GM23338 (cell line): ENCODE measurements around the gene MED13. TPM values are rescaled to one million over a fixed set of nuclear protein-coding genes. Genes with fewer than 3 reads are reported as not detected.

Source experiments
- ATAC-seq: fragments of 200-7000 bp; cut with Tn5 transposase; 3 replicates; pipeline ENCODE4 v1.9.1; 2020
- DNase-seq: peaks from one replicate; pipeline ENCODE4 v3.0.0-alpha.2; 2015; ENCODE audit warnings: low spot score
- H2AFZ ChIP-seq: fragments of 200-600 bp; sonication (generic); 2 replicates; pipeline ENCODE4 v1.8.0; 2016; ENCODE audit warnings: antibody characterized with exemption, mild to moderate bottlenecking, moderate library complexity
- H3F3A ChIP-seq: fragments of 200-600 bp; sonication (generic); replicated peaks from 2 replicates; pipeline ENCODE4 v1.8.0; 2017; ENCODE audit warnings: antibody characterized with exemption, mixed run types, low read depth
- H3K27ac ChIP-seq: fragments of 200-600 bp; sonication (generic); 2 replicates; pipeline ENCODE4 v1.6.1; 2016; ENCODE audit warnings: low read depth
- H3K27me3 ChIP-seq: fragments of 200-600 bp; sonication (generic); 2 replicates; pipeline ENCODE4 v1.8.0; 2016; ENCODE audit warnings: mild to moderate bottlenecking, mixed run types, moderate library complexity; ENCODE audit not compliant: insufficient read depth
- H3K36me3 ChIP-seq: fragments of 200-600 bp; sonication (generic); 2 replicates; pipeline ENCODE4 v1.8.0; 2016; ENCODE audit warnings: mild to moderate bottlenecking; ENCODE audit not compliant: insufficient read depth
- H3K4me1 ChIP-seq: fragments of 200-600 bp; sonication (generic); 2 replicates; pipeline ENCODE4 v1.8.0; 2016; ENCODE audit warnings: mild to moderate bottlenecking, moderate library complexity; ENCODE audit not compliant: insufficient read depth
- H3K4me2 ChIP-seq: fragments of 200-600 bp; sonication (generic); 2 replicates; pipeline ENCODE4 v1.7.1; 2017; ENCODE audit warnings: mixed run types
- H3K4me3 ChIP-seq: fragments of 200-600 bp; sonication (generic); 2 replicates; pipeline ENCODE4 v1.6.1; 2016; ENCODE audit warnings: mixed run types
- H3K79me2 ChIP-seq: fragments of 200-600 bp; sonication (generic); replicated peaks from 2 replicates; pipeline ENCODE4 v1.8.0; 2017; ENCODE audit warnings: mild to moderate bottlenecking; ENCODE audit not compliant: insufficient read depth
- H3K9me2 ChIP-seq: fragments of 200-600 bp; sonication (generic); 2 replicates; pipeline ENCODE4 v1.8.0; 2017; ENCODE audit not compliant: insufficient read depth
- H4K20me1 ChIP-seq: fragments of 200-600 bp; sonication (generic); replicated peaks from 2 replicates; pipeline ENCODE4 v1.8.0; 2017; ENCODE audit warnings: mild to moderate bottlenecking; ENCODE audit not compliant: insufficient read depth
- H3K27ac Mint-ChIP-seq: 2 replicates; pipeline ENCODE4 v1.8.0; 2020; ENCODE audit warnings: inconsistent platforms, mild to moderate bottlenecking, moderate library complexity, mixed read lengths
- H3K27me3 Mint-ChIP-seq: 3 replicates; pipeline ENCODE4 v1.8.0; 2022; ENCODE audit warnings: low read depth, mild to moderate bottlenecking, moderate library complexity, mixed read lengths, inconsistent platforms; ENCODE audit not compliant: insufficient read depth, poor library complexity
- H3K36me3 Mint-ChIP-seq: 3 replicates; pipeline ENCODE4 v1.8.0; 2021; ENCODE audit warnings: low read depth, mild to moderate bottlenecking, inconsistent platforms, moderate library complexity, mixed read lengths
- H3K4me1 Mint-ChIP-seq: 3 replicates; pipeline ENCODE4 v1.8.0; 2020; ENCODE audit warnings: mild to moderate bottlenecking, inconsistent platforms, mixed read lengths
- H3K4me3 Mint-ChIP-seq: 3 replicates; pipeline ENCODE4 v1.8.0; 2021; ENCODE audit warnings: moderate library complexity, mild to moderate bottlenecking, inconsistent platforms, mixed read lengths
- H3K9me3 Mint-ChIP-seq: 3 replicates; pipeline ENCODE4 v1.8.0; 2020; ENCODE audit warnings: moderate library complexity, mild to moderate bottlenecking, inconsistent platforms, mixed read lengths
- CREB1 ChIP-seq: fragments of 250-450 bp; sonication (Bioruptor Pico); IDR thresholded peaks from 2 replicates; pipeline ENCODE4 v1.5.0; 2020; ENCODE audit warnings: low read depth, mild to moderate bottlenecking, moderate library complexity
- EZH2 ChIP-seq: fragments of 200-600 bp; sonication (generic); IDR thresholded peaks from one replicate; pipeline ENCODE4 v1.8.0; 2017; ENCODE audit warnings: antibody characterized with exemption, mild to moderate bottlenecking, low read depth; ENCODE audit not compliant: unreplicated experiment
- POLR2AphosphoS5 ChIP-seq: IDR thresholded peaks from 2 replicates; pipeline ENCODE4 v1.6.1; 2016; ENCODE audit warnings: antibody characterized with exemption, low read depth
- STAT1 ChIP-seq: IDR thresholded peaks from one replicate; pipeline ENCODE4 v1.6.1; 2016; ENCODE audit warnings: antibody characterized with exemption; ENCODE audit not compliant: unreplicated experiment
- ZNF331 ChIP-seq: fragments of 250-450 bp; sonication (Bioruptor Pico); IDR thresholded peaks from 2 replicates; pipeline ENCODE4 v1.5.0; 2020; ENCODE audit warnings: low read depth, mild to moderate bottlenecking, moderate library complexity
- polyA plus RNA-seq: library from polyadenylated mRNA; unstranded; fragments of >200 nt; fragmentation: Nextera tagmentation; extraction: Ambion mirVana; gene quantifications from 2 replicates; pipeline ENCODE4 v1.2.1, GENCODE V29; 2016
- total RNA-seq: library from RNA; depleted of rRNA; stranded (reverse); fragments of >200 nt; shearing (Covaris generic); gene quantifications from 2 replicates; pipeline ENCODE4 v1.2.3, GENCODE V29; 2014
- TF ChIP-seq, protein P1 (sequence below): IDR thresholded peaks from one replicate; pipeline ENCODE4 v1.6.1; 2018; ENCODE audit warnings: antibody characterized with exemption; ENCODE audit not compliant: unreplicated experiment
- TF ChIP-seq, protein P2 (sequence below): fragments of 250-450 bp; sonication (Bioruptor Pico); IDR thresholded peaks from 2 replicates; pipeline ENCODE4 v1.5.0; 2020; ENCODE audit warnings: mild to moderate bottlenecking, moderate library complexity

The MED13 gene
- total and polyA plus RNA-seq, 2 experiments from 2014 or later, result 13.0 to 45.8 TPM

- H4K20me1 ChIP-seq, result peaks cover 10% of the 10 kb centered on the region; the same call in 1 of the 2 replicates
- H3K4me3 ChIP-seq, result no peak overlapping the region
- no peak overlapping the region for H3K4me2 ChIP-seq
- Mint-ChIP-seq H3K9me3 (no peaks in the 10 kb centered on the region), H3K36me3 (peaks cover 45% of the 10 kb centered on the region), H3K4me1 (no peaks in the 10 kb centered on the region), H3K4me3 (no peak overlapping the region), H3K27ac (no peak overlapping the region), H3K27me3 (no peaks in the 10 kb centered on the region)
- no peak overlapping the region for H2AFZ ChIP-seq
- ATAC-seq, result no peak
- TF ChIP-seq EZH2, result no peak
- no peaks in the 10 kb centered on the region for H3K27me3 ChIP-seq
- no peaks in the 10 kb centered on the region for H3K36me3 ChIP-seq
- H3K27ac ChIP-seq, result no peak overlapping the region
- DNase-seq, result no peak
- H3K79me2 ChIP-seq, result peaks cover 97% of the 10 kb centered on the region
- H3K9me2 ChIP-seq, result no peaks in the 10 kb centered on the region
- H3F3A ChIP-seq, result no peaks in the 10 kb centered on the region
- no peaks in the 10 kb centered on the region for H3K4me1 ChIP-seq
Measured at GRCh38 chr17:62043140-62043539, 21.9 kb downstream of the MED13 start.

- H3K27ac ChIP-seq, result peak overlapping the region; percentile 74; the same call in 1 of the 2 replicates
- peaks cover 99% of the 10 kb centered on the region for H3K79me2 ChIP-seq
- no peaks in the 10 kb centered on the region for H3K27me3 ChIP-seq
- Mint-ChIP-seq H3K27ac (no peak overlapping the region), H3K36me3 (peaks cover 40% of the 10 kb centered on the region), H3K9me3 (no peaks in the 10 kb centered on the region), H3K4me1 (no peaks in the 10 kb centered on the region), H3K4me3 (no peak overlapping the region), H3K27me3 (no peaks in the 10 kb centered on the region)
- no peaks in the 10 kb centered on the region for H3K9me2 ChIP-seq
- no peak overlapping the region for H3K4me2 ChIP-seq
- peaks cover 9% of the 10 kb centered on the region; the same call in 1 of the 2 replicates for H3K36me3 ChIP-seq
- no peak for DNase-seq
- no peaks in the 10 kb centered on the region; the same call in 1 of the 2 replicates for H3F3A ChIP-seq
- no peak for ATAC-seq
- no peak overlapping the region for H2AFZ ChIP-seq
- H3K4me3 ChIP-seq, result no peak overlapping the region
- TF ChIP-seq ZNF331, result no peak
- TF ChIP-seq POLR2AphosphoS5, result no peak
- TF ChIP-seq STAT1, result no peak
- TF ChIP-seq, protein P1, sequence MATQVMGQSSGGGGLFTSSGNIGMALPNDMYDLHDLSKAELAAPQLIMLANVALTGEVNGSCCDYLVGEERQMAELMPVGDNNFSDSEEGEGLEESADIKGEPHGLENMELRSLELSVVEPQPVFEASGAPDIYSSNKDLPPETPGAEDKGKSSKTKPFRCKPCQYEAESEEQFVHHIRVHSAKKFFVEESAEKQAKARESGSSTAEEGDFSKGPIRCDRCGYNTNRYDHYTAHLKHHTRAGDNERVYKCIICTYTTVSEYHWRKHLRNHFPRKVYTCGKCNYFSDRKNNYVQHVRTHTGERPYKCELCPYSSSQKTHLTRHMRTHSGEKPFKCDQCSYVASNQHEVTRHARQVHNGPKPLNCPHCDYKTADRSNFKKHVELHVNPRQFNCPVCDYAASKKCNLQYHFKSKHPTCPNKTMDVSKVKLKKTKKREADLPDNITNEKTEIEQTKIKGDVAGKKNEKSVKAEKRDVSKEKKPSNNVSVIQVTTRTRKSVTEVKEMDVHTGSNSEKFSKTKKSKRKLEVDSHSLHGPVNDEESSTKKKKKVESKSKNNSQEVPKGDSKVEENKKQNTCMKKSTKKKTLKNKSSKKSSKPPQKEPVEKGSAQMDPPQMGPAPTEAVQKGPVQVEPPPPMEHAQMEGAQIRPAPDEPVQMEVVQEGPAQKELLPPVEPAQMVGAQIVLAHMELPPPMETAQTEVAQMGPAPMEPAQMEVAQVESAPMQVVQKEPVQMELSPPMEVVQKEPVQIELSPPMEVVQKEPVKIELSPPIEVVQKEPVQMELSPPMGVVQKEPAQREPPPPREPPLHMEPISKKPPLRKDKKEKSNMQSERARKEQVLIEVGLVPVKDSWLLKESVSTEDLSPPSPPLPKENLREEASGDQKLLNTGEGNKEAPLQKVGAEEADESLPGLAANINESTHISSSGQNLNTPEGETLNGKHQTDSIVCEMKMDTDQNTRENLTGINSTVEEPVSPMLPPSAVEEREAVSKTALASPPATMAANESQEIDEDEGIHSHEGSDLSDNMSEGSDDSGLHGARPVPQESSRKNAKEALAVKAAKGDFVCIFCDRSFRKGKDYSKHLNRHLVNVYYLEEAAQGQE, result no peak
- TF ChIP-seq EZH2, result no peak
- H4K20me1 ChIP-seq, result peaks cover 21% of the 10 kb centered on the region; the same call in 1 of the 2 replicates
- no peaks in the 10 kb centered on the region for H3K4me1 ChIP-seq
Measured at GRCh38 chr17:62038248-62038647, 26.8 kb downstream of the MED13 start.

DNA sequence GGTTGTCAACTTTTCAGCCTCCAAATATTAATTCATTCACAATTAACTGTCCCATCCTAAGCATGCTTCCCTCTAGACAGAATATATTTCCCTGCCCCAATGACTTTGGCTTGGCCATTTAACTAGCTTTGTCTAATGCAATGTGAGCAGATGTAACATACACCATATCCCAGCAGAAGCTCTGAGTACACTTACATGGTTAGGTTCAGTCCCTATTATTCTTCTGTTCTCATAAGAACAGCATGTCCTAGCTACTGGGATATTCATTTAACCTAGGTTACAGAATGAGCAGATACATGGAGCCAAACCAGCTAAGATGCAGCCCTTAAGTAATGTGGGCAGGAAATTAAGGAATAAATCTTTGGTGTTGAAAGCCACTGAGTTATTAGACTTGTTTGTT, 31.8 kb downstream of the MED13 start:
- Histone ChIP-seq H3K4me1 (no peaks in the 10 kb centered on the region), H3K4me2 (no peak overlapping the region), H4K20me1 (peaks cover 31% of the 10 kb centered on the region; the same call in 1 of the 2 replicates), H3F3A (no peaks in the 10 kb centered on the region; the same call in 1 of the 2 replicates), H3K79me2 (peaks cover 74% of the 10 kb centered on the region), H2AFZ (no peak overlapping the region), H3K4me3 (no peak overlapping the region), H3K27me3 (no peaks in the 10 kb centered on the region), H3K9me2 (no peaks in the 10 kb centered on the region), H3K36me3 (peaks cover 52% of the 10 kb centered on the region), H3K27ac (no peak overlapping the region; the same call in 1 of the 2 replicates)
- Mint-ChIP-seq H3K36me3 (peaks cover 58% of the 10 kb centered on the region), H3K27ac (no peak overlapping the region; the same call in 1 of the 2 replicates), H3K4me3 (no peak overlapping the region), H3K27me3 (no peaks in the 10 kb centered on the region), H3K9me3 (no peaks in the 10 kb centered on the region), H3K4me1 (no peaks in the 10 kb centered on the region)
- ATAC-seq, result no peak
- no peak for DNase-seq
- TF ChIP-seq, protein P2, sequence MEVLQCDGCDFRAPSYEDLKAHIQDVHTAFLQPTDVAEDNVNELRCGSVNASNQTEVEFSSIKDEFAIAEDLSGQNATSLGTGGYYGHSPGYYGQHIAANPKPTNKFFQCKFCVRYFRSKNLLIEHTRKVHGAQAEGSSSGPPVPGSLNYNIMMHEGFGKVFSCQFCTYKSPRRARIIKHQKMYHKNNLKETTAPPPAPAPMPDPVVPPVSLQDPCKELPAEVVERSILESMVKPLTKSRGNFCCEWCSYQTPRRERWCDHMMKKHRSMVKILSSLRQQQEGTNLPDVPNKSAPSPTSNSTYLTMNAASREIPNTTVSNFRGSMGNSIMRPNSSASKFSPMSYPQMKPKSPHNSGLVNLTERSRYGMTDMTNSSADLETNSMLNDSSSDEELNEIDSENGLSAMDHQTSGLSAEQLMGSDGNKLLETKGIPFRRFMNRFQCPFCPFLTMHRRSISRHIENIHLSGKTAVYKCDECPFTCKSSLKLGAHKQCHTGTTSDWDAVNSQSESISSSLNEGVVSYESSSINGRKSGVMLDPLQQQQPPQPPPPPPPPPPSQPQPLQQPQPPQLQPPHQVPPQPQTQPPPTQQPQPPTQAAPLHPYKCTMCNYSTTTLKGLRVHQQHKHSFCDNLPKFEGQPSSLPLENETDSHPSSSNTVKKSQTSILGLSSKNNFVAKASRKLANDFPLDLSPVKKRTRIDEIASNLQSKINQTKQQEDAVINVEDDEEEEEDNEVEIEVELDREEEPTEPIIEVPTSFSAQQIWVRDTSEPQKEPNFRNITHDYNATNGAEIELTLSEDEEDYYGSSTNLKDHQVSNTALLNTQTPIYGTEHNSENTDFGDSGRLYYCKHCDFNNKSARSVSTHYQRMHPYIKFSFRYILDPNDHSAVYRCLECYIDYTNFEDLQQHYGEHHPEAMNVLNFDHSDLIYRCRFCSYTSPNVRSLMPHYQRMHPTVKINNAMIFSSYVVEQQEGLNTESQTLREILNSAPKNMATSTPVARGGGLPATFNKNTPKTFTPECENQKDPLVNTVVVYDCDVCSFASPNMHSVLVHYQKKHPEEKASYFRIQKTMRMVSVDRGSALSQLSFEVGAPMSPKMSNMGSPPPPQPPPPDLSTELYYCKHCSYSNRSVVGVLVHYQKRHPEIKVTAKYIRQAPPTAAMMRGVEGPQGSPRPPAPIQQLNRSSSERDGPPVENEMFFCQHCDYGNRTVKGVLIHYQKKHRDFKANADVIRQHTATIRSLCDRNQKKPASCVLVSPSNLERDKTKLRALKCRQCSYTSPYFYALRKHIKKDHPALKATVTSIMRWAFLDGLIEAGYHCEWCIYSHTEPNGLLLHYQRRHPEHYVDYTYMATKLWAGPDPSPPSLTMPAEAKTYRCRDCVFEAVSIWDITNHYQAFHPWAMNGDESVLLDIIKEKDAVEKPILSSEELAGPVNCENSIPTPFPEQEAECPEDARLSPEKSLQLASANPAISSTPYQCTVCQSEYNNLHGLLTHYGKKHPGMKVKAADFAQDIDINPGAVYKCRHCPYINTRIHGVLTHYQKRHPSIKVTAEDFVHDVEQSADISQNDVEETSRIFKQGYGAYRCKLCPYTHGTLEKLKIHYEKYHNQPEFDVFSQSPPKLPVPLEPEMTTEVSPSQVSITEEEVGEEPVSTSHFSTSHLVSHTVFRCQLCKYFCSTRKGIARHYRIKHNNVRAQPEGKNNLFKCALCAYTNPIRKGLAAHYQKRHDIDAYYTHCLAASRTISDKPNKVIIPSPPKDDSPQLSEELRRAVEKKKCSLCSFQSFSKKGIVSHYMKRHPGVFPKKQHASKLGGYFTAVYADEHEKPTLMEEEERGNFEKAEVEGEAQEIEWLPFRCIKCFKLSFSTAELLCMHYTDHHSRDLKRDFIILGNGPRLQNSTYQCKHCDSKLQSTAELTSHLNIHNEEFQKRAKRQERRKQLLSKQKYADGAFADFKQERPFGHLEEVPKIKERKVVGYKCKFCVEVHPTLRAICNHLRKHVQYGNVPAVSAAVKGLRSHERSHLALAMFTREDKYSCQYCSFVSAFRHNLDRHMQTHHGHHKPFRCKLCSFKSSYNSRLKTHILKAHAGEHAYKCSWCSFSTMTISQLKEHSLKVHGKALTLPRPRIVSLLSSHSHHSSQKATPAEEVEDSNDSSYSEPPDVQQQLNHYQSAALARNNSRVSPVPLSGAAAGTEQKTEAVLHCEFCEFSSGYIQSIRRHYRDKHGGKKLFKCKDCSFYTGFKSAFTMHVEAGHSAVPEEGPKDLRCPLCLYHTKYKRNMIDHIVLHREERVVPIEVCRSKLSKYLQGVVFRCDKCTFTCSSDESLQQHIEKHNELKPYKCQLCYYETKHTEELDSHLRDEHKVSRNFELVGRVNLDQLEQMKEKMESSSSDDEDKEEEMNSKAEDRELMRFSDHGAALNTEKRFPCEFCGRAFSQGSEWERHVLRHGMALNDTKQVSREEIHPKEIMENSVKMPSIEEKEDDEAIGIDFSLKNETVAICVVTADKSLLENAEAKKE, result no peak
- TF ChIP-seq CREB1 (CRISPR knock-in tag), result no peak
- TF ChIP-seq ZNF331, result no peak
